ENCODE data around the gene SORCS3. TPM values are rescaled to one million over a fixed set of nuclear protein-coding genes. Genes with fewer than 3 reads are reported as not detected.
"Not testable (repeated sequence)": the region's sequence is repeated elsewhere in the genome, so short reads cannot be mapped to it uniquely, and the experiment has no call there.

The SORCS3 gene
- total RNA-seq, 1 donor from 2014 or later: 0.25 TPM

DNA sequence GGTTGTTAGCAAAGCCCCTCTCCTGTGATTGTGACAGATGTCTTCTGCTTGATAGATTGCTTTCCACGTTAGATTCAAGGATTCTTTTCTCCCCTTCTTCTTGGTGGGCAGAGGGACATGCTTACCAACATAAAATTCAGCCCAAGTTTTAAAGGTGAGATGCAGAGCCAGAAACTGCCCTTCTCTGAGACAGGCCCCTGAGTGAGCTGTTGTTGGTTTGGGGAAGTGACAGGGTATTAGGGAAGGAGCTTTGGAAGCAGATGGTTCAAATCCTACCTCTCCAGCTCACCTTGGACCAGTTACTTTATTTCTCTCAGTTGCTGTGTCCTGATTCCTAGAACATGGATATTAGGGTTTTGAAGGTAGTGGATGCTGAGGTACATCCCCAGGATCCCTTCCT, 53.0 kb downstream of the SORCS3 start:
- no peaks in the 10 kb centered on the region for H3K9me3 ChIP-seq
- intact Hi-C loops (cut with DNase I): no loop called here
- TF ChIP-seq CTCF (IDR thresholded peaks at IDR 0.05): no peak
- TF ChIP-seq POLR2AphosphoS5 (IDR thresholded peaks at IDR 0.05; ENCODE audit: insufficient read depth in 1 of 2, low read depth in 1 of 2): no peak
- no peak for TF ChIP-seq POLR2A (IDR thresholded peaks at IDR 0.05)
- no peaks in the 10 kb centered on the region for H3K27me3 ChIP-seq
- no peaks in the 10 kb centered on the region for H3K4me1 ChIP-seq
- peak; percentile 61 to 65 for DNase-seq (ENCODE audit: extremely low spot score in 2 of 2)
- H3K4me3 ChIP-seq: no peak overlapping the region
- no peaks in the 10 kb centered on the region for H3K36me3 ChIP-seq
- H3K27ac ChIP-seq: no peak overlapping the region

- H3K9me3 ChIP-seq; H3K27me3 ChIP-seq; H3K36me3 ChIP-seq; H3K27ac ChIP-seq; H3K4me1 ChIP-seq; DNase-seq (ENCODE audit: extremely low spot score in 2 of 2); intact Hi-C loops (cut with DNase I); H3K4me3 ChIP-seq: not testable (repeated sequence)
Measured at GRCh38 chr10:104703262-104703661, 62.2 kb downstream of the SORCS3 start.

DNA sequence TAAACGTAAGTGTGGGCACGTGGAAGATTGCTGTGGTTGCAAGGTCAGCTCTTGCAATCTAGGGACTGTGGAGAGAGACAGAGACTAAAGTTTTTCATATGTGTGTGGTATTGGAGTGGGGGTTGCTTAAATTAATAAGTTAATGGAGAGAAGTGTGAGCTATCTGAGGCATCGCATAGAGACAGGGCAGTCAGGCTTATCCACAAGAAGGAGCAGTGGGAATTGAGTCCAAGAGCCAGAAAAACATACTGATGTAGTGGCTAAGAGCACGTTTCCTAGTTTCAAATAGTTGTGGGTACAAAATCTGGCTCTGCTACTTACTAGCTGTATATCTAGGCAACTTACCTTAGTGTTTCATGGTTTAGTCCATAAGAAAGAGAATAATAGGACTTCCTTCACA, 65.8 kb downstream of the SORCS3 start:
- intact Hi-C loops (cut with DNase I): no loop called here
- DNase-seq (ENCODE audit: extremely low spot score in 2 of 2): no peak

DNA sequence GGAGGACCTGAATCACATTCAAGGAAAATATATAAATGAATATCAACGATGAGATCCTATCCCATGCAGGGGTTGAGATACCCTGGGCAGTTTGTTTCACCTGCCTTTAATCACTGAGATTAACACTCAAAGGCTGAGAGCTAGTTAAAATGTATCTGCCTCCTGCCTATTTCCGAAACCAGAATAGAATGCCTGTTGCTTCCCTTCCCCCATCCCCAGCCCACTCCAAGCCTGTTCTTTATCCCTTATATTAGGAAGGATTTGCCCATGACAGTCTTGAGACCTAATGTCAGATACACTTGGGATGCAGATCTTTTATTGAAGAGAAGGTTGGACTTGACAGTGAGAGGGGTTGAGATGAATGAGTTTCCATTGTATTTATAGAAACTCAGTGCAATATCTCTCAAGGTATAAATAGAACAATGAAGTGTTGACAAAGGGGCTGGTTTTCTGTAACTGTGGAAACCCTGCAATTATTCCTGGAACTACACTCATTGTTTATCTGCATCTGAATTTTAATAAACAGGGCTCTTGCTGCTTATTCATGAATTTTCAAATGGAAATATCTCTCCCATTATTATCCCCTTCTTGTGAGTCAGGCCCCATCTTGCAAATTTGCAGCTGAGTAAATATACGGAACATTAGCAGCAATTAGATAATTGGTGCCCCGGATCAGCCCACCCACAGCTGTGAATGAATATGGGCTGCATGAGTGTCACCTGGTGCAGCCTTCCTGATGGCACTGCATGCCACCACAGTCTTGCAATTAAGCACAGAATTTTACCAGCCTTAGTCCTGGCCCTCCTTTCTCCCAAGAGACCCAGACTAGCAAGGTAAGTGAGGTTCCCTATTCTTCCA, 66.7 kb downstream of the SORCS3 start:
- H3K4me1 ChIP-seq: no peaks in the 10 kb centered on the region
- intact Hi-C loops (cut with DNase I): no loop called here
- H3K4me3 ChIP-seq: no peak overlapping the region
- DNase-seq (ENCODE audit: extremely low spot score in 2 of 2): no peak
- TF ChIP-seq CTCF (IDR thresholded peaks at IDR 0.05): no peak
- no peak for TF ChIP-seq POLR2A (IDR thresholded peaks at IDR 0.05)
- TF ChIP-seq POLR2AphosphoS5 (IDR thresholded peaks at IDR 0.05; ENCODE audit: insufficient read depth in 1 of 2, low read depth in 1 of 2): no peak
- no peaks in the 10 kb centered on the region for H3K9me3 ChIP-seq
- no peak overlapping the region for H3K27ac ChIP-seq
- no peaks in the 10 kb centered on the region for H3K36me3 ChIP-seq
- H3K27me3 ChIP-seq: no peaks in the 10 kb centered on the region

More for the DNA sequence above, 65.8 kb downstream of the SORCS3 start:
- Histone ChIP-seq H3K27ac (no peak overlapping the region), H3K9me3 (no peaks in the 10 kb centered on the region), H3K4me3 (no peak overlapping the region), H3K4me1 (no peaks in the 10 kb centered on the region), H3K27me3 (no peaks in the 10 kb centered on the region), H3K36me3 (no peaks in the 10 kb centered on the region)
- TF ChIP-seq CTCF (IDR thresholded peaks at IDR 0.05) (no peak), POLR2A (IDR thresholded peaks at IDR 0.05) (no peak), POLR2AphosphoS5 (IDR thresholded peaks at IDR 0.05; ENCODE audit: insufficient read depth in 1 of 2, low read depth in 1 of 2) (no peak)

- Histone ChIP-seq H3K36me3 (no peaks in the 10 kb centered on the region), H3K4me3 (no peak overlapping the region), H3K4me1 (no peaks in the 10 kb centered on the region), H3K27me3 (no peaks in the 10 kb centered on the region), H3K9me3 (no peaks in the 10 kb centered on the region), H3K27ac (no peak overlapping the region)
- intact Hi-C loops (cut with DNase I): no loop called here
- DNase-seq (ENCODE audit: extremely low spot score in 2 of 2): no peak
- TF ChIP-seq POLR2AphosphoS5 (IDR thresholded peaks at IDR 0.05; ENCODE audit: insufficient read depth in 1 of 2, low read depth in 1 of 2): no peak
- no peak for TF ChIP-seq POLR2A (IDR thresholded peaks at IDR 0.05)
- no peak for TF ChIP-seq CTCF (IDR thresholded peaks at IDR 0.05)
Measured at GRCh38 chr10:104711302-104711721, 70.2 kb downstream of the SORCS3 start.

DNA sequence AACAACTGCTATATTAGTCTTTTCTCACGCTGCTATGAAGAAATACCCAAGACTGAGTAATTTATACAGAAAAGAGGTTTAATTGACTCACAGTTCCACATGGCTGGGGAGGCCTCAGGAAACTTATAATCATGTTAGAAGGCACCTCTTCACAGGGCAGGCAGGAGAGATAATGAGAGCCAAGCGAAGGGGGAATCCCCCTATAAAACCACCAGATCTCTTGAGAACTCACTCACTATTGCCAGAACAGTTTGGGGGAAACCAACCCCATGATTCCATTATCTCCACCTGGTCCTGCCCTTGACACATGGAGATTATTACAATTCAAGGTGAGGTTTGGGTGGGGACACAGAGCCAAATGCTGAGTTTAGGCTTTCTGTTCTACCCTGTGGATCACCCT, 89.5 kb downstream of the SORCS3 start:
- DNase-seq (ENCODE audit: extremely low spot score in 2 of 2); H3K36me3 ChIP-seq; H3K4me3 ChIP-seq; H3K4me1 ChIP-seq; intact Hi-C loops (cut with DNase I); H3K9me3 ChIP-seq; H3K27ac ChIP-seq; H3K27me3 ChIP-seq: not testable (repeated sequence)
